ENCODE data around the gene RABGAP1L.

DNA sequence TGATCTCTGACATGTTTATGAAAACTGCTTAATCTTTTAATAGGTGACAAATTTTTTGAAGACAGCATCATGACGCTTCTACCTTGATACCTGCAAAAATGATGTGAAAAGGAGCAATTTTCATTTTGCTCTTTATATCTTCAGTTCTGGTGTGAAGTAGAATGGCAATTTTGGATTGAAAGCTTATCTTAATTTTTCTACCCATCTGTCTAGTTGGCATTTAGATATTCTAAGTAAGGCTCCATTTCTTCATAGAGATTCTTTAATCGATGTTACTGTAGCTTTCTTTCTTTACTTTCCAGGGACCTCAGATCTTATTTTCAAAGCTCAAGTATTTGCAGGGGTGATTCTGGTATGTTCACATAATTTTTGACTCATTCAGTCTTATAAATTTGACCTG is 256.2 kb downstream of the RABGAP1L start:
- TF ChIP-seq, protein P1, sequence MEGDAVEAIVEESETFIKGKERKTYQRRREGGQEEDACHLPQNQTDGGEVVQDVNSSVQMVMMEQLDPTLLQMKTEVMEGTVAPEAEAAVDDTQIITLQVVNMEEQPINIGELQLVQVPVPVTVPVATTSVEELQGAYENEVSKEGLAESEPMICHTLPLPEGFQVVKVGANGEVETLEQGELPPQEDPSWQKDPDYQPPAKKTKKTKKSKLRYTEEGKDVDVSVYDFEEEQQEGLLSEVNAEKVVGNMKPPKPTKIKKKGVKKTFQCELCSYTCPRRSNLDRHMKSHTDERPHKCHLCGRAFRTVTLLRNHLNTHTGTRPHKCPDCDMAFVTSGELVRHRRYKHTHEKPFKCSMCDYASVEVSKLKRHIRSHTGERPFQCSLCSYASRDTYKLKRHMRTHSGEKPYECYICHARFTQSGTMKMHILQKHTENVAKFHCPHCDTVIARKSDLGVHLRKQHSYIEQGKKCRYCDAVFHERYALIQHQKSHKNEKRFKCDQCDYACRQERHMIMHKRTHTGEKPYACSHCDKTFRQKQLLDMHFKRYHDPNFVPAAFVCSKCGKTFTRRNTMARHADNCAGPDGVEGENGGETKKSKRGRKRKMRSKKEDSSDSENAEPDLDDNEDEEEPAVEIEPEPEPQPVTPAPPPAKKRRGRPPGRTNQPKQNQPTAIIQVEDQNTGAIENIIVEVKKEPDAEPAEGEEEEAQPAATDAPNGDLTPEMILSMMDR (IDR thresholded peaks at IDR 0.05; ENCODE audit: low read depth, low read length), result no peak
- TF ChIP-seq MYC (IDR thresholded peaks at IDR 0.05; ENCODE audit: low read depth, low read length) (no peak), POLR2A (IDR thresholded peaks at IDR 0.05; ENCODE audit: extremely low read depth, insufficient read length) (no peak)
- TF ChIP-seq, protein P2, sequence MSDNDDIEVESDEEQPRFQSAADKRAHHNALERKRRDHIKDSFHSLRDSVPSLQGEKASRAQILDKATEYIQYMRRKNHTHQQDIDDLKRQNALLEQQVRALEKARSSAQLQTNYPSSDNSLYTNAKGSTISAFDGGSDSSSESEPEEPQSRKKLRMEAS (IDR thresholded peaks at IDR 0.05; ENCODE audit: low read depth, low read length), result no peak
